Stimulated activated CD8-positive, alpha-beta memory T cell treated with anti-CD3 and anti-CD28 coated beads, Interleukin-4, amount 100 ng/mL, for 1 hour (primary cell): ENCODE measurements around the gene TOPAZ1.

Experiments
- DNase-seq, 2 donors: peaks; one replicate each; pipeline ENCODE4 v3.0.0-alpha.2; 2020; ENCODE audit warnings: low read depth in 2 of 2, low spot score in 1 of 2

TOPAZ1 gene

DNA sequence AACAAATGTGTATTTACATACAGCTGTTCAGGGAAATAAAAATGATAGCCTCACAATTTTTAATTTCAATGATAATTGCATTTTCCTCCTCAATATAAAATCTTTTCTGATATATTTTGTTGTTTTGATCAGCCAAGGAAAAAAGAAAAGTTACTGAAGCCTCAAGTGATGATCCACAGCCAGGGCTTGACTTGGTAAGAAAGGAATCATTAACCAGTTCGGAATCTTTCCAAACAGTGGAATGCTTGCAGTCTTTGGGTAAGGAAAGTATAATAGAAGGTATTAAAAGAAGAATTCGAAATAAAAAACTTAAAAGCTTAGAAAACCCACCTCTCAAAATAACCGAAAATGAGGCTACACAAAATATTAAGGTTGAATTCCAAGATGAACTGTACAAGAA is 1.0 kb downstream of the TOPAZ1 start:
- no peak for DNase-seq

DNA sequence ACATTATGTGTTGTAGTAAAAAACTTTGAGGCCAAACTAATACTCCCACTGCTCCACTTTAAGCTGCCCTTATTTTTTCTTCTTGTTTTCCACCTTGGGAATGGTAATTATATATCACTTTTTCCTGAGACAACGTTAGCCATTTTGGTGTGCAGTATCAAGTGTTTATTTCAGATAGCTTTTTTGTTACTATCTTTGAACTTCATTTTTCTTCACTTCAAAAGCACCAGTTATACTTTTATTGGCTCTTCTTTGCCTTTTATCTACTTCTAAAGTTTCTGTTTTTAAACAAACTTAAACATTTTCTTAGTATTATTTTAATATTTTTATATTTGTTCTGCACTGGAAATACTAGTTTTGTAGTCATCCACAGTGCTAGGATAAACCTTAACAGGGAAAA is 6.5 kb downstream of the TOPAZ1 start:
- no peak for DNase-seq

DNA sequence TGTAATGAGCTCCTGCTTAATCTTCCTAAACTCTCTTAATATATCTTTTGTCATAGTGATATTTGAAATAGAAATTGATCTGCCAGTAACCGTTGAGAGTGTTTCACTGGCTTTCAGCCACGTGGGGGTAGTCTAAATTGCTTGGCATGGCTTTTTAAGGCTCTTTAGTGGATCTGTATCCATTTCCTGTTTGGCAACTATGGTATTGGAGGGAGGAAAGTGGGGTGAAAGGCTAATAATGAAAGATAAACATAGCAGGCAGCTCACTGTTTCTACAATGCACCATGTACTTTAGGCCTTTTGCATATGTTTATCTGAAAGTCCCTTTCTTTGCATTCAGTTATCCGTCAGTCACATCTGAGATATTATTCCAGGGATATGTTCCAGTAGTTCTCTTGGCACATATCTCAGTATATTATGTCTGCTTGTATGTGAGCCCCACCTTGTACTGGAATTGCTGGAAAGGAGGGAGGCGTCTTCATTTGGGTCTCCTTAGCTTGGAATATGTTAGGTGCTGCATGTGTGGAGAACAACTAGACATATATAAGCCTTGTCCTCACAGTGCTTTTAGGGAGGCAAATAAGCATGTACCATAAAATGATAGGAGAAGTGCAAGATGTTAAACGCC is 10.8 kb downstream of the TOPAZ1 start:
- no peak for DNase-seq

DNA sequence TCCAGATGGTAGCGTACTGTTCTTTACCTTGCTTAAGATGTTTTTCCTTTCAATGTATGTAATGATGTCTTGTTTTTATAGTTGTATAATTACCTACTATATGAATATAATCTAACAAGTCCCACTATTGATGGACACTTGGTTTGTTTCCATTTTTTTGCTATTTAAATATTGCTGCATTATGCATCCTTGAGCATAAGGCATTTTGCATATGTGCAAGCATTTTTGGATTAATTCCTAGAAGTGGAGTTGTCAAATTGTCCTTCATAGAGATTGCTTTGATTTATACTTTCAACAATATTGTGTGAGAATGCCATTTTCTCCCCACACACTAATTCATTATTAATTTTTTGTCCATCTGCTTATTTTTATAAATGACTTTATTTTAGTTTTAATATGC is 17.7 kb downstream of the TOPAZ1 start:
- no peak for DNase-seq

- DNase-seq, result no peak
Measured at GRCh38 chr3:44264146-44264545, 22.5 kb downstream of the TOPAZ1 start.

GRCh38 chr3:44265815-44266214 is 24.1 kb downstream of the TOPAZ1 start:
- DNase-seq, result no peak

DNA sequence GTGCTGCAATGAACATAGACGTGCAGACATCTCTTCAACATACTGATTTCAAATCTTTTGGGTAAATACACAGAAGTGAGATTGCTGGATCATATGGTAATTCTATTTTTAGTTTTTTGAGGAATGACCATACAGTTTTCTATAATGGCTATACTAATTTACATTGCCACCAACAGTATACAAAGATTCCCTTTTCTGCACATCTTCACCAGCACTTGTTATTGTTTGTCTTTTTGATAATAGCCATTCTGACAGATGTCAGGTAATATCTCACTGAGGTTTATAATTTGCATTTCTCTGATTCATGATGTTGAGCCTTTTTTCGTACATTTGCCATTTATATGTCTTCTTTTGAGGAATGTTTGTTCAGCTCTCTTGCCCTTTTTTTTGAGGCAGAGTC is 30.5 kb downstream of the TOPAZ1 start:
- no peak for DNase-seq

GRCh38 chr3:44277925-44278324 is 36.2 kb downstream of the TOPAZ1 start:
- DNase-seq, result no peak

- no peak for DNase-seq
Measured at GRCh38 chr3:44280077-44280476, 38.4 kb downstream of the TOPAZ1 start.

DNA sequence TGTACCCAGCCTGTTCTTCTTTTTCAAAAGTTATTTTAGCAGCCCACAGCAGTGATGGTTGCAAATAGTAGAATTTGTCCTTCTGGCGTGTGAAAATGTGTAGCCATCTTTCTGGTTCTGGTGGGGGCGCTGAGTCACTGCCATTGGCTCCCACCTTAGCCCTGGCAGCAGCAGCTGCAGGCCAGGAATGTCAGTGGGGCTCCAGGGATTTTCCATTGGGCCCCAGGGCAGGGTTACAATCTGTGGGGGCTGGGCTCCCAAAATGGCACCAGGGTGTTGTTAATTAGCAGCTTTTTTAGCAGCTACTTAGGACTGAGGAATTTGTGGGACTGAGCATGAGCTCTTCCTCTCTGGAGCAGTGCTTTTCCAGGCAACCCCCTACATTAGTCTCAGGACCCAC is 38.9 kb downstream of the TOPAZ1 start:
- no peak for DNase-seq

DNA sequence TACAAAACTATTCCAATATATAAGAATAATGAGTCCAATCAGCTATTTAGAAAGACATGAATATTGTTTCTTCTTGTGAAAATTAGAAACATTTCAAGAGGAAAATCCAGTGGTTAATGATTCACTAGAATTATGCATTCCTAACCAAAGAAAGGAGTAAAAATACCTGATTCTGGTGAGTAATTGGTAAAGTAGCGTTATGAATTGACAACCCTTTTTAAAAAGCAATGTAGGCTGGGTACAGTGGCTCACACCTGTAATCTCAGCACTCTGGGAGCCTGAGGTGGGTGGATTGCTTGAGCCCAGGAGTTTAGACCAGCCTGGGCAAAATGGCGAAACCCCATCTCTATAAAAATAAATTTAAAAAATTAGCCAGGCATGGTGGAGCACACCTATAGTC is 43.3 kb downstream of the TOPAZ1 start:
- no peak for DNase-seq

DNA sequence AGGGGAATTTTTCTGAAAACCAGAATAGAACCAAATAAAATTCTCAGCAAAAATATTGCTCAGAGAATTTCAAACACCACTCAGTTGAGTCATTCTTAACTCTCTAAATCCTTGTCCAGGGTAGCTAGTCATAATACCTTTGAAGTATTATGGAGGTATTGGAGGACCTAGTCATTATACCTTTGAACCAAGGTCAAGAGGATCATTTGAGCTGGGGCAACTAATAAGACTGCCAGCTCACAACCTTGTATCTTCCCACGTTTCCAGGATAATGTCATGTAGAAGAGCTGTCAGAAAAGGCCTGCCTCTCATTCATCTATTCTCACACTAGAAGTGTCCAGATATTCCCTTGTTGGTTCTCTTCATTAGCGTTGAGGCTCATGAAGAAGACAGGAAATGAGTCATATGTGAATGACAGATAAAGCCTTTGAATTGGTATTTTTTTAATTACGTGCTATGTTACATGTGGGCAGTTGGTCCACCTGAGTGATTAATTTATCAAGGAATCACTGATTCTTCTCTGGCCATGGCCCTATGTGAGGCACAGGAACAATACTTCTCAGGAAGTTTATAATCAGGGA is 48.3 kb downstream of the TOPAZ1 start:
- no peak for DNase-seq

DNA sequence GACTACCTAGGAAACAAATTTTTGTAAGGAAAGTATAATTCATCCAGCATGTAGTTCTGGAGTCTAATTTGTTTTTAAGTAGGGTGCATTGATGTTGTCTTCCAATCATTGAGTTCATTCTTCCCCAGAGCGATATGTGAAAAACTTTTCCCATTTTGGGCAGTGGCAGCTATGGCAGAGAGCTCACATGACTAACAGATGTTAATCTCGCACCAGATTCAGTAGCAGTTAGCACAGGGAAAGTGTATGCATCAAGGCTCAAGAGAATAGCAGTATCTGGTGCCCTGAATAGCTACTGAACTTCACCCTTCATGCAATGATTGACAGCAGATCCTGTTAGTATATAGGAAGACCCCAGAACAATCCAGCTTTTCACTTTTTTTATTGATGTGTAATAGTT is 50.6 kb downstream of the TOPAZ1 start:
- DNase-seq, result no peak

GRCh38 chr3:44292947-44293346 is 51.3 kb downstream of the TOPAZ1 start:
- DNase-seq, result no peak

GRCh38 chr3:44297255-44297654 is 55.6 kb downstream of the TOPAZ1 start:
- no peak for DNase-seq

DNA sequence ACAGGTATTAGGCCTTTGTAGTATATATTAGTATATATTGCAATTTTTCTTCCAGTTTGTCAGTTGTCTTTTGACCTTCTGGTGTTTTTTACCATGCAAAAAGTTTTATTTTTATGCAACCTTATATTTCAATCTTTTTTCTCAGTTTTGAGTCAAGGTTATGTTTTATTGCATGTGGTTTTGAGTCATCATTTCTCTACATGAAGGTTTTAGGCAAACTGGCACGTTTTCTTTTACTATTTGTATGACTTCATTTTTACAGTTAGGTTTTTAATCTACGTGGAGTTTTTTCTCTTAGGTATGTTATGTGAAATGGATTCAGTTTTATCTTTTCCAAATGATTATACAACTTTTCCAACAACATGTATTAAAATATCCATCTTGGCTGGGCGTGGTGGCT is 60.1 kb downstream of the TOPAZ1 start:
- no peak for DNase-seq

DNA sequence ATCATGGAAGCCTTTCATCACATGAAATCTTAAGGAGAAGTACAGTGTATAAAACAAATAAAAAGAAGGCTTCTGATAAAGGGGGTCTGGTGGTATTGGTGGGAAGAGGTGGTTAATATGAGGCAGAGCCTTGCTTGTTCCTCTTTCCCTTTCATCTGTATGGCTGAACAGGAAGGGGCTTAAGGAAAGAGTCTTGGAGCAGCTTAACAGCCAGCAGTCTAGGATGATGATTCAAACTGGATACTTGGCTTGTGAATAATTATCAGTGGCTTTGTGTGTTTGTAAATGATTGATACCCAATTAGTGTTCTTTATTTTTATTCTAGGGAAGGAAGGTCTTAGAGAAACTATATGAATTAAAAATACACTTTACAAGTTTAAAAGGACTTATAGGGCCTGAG is 67.8 kb downstream of the TOPAZ1 start:
- no peak for DNase-seq

DNA sequence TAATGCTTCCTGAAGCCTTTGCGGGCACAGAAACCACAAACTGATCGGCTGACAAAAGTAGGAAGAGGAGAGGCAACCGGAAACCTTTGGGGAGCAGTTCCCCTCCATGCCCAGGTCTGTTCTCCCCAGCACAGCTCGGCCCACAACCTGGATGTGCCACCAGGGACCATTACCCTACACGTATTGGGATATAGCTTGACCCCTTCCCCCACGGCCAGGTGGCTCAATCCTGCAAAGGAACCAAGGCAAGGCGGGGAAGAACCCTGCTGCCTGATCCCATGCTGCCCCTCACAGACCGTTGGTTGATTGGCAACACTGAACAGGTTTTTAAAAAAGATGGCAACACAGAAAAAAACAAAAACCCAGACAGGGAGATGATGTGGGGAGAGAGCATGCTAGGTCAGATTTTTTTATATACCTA is 77.2 kb downstream of the TOPAZ1 start:
- no peak for DNase-seq

DNA sequence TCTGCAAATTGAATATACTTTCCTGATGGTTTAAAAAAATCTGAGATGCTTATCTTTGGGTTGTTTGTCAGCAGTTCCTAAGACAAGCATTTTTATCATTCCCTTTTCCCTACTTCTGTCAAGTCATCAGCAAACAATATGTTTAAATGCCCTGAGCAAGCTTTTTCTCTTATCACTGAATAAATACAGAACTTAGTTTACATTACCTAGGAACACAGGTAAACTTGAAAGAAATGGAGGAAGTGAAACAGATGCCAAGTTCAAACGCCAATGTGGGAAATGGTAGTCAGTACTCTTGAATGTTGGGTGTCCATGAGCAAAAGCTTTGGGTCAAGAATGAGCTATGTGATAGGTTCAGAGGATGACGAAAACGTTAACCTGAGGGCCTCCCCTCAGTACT is 79.6 kb downstream of the TOPAZ1 start:
- no peak for DNase-seq

DNA sequence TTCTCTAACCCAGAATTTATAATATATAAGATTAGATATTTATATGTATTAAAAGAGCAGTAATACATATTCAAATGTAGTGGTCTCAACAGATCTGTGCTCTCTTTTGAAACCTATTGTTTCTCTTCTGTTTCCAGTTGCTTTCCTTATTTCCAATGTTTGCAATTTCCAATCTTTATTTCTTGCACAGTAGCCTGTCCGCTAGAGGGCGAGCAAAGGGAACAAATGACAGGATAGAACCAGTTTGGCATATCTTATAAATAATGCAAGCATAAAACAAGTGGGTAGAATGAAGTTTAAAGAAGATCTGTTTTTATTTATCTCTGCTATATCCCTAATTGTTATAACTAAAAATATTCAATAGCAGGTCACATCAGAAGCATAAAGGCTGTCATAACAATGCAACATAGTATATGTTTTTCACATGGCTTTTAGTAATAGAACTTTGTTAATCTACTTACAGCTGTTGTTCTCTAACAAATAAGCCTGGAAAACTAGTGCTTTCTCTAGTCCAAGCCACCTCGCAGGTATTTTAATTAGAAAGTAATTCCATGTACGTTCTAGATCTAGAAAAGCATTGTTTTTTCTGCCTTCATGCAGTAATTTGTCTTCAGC is 81.8 kb downstream of the TOPAZ1 start:
- DNase-seq, result peak in 1 of 2 donors; percentile 33

- no peak for DNase-seq
Measured at GRCh38 chr3:44324584-44324983, 82.9 kb downstream of the TOPAZ1 start.

DNA sequence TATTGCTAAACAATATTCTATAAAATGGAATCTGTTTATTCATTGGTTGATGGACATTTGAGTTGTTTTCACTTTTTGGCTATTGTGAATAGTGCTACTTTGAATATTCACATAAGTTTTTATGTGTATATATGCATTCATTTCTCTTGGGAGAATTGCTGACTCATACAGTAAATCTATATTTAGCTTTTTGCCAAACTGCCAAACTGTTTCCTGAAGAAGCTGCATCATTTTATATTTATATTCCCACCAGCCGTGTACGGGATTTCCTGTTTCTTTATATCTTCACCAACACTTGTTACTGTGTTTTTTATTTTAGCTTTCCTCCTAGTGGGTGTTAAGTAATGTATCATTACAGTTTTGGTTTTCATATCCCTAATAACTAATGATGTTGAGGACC is 84.3 kb downstream of the TOPAZ1 start:
- no peak for DNase-seq

DNA sequence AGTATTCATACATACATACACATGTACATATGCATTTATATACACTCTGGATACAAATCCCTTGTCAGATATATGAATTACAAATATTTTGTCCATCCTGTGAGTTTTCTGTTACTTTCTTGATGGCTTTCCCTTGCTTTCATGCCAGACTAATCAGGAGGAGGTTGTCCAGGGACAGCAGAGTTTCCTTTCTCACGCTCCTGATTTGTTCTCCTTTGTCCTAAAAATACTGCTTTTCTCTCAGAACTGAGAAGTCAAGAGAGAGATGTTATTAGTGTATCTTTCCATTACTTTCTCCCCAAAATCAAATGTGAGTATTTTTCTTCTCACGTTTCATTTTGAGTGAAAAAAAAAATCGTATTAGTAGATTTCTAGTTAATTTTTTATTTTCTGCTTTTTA is 84.8 kb downstream of the TOPAZ1 start:
- DNase-seq, result no peak
